Chondrocyte (in vitro differentiated cells): ENCODE results near the gene TMEM178A. TPM values are rescaled to one million over a fixed set of nuclear protein-coding genes. Genes with fewer than 3 reads are reported as not detected.

Experiments used
- DNase-seq: peaks from one replicate; pipeline ENCODE4 v3.0.0; 2021; ENCODE audit warnings: mixed read lengths, low spot score
- H3K27ac Mint-ChIP-seq: one replicate; pipeline ENCODE4 v1.8.0; 2021; ENCODE audit warnings: mild to moderate bottlenecking, moderate library complexity, mixed read lengths; ENCODE audit not compliant: unreplicated experiment
- H3K27me3 Mint-ChIP-seq: 2 replicates; pipeline ENCODE4 v1.8.0; 2021; ENCODE audit warnings: low read depth, mixed read lengths
- H3K36me3 Mint-ChIP-seq: 2 replicates; pipeline ENCODE4 v1.8.0; 2021; ENCODE audit warnings: low read depth, mixed read lengths
- H3K4me1 Mint-ChIP-seq: 2 replicates; pipeline ENCODE4 v1.8.0; 2021; ENCODE audit warnings: low read depth, mild to moderate bottlenecking, mixed read lengths
- H3K4me3 Mint-ChIP-seq: one replicate; pipeline ENCODE4 v1.8.0; 2021; ENCODE audit warnings: mild to moderate bottlenecking, moderate library complexity, mixed read lengths; ENCODE audit not compliant: unreplicated experiment
- H3K9me3 Mint-ChIP-seq: 2 replicates; pipeline ENCODE4 v1.8.0; 2021; ENCODE audit warnings: low read depth, mixed read lengths
- CTCF ChIP-seq: fragments of 200-600 bp; sonication (generic); IDR thresholded peaks from 2 replicates; pipeline ENCODE4 v1.5.0; 2021; ENCODE audit warnings: antibody characterized with exemption, mild to moderate bottlenecking, moderate library complexity
- total RNA-seq: library from RNA; stranded (reverse); gene quantifications from 3 replicates; pipeline ENCODE4 v1.2.1, GENCODE V29; 2021

Gene TMEM178A
- total RNA-seq, 1 donor from 2014 or later = 1.3 TPM

GRCh38 chr2:39730276-39730675 is 64.6 kb downstream of the TMEM178A start:
- no peak for DNase-seq
- Mint-ChIP-seq H3K27ac (no peak overlapping the region), H3K9me3 (peaks cover 12% of the 10 kb centered on the region), H3K4me3 (no peak overlapping the region), H3K4me1 (peaks cover 80% of the 10 kb centered on the region), H3K27me3 (no peaks in the 10 kb centered on the region), H3K36me3 (peaks cover 28% of the 10 kb centered on the region)
- TF ChIP-seq CTCF = no peak

- H3K9me3 Mint-ChIP-seq = peaks cover 12% of the 10 kb centered on the region
- DNase-seq = no peak
- peak; percentile 74 for TF ChIP-seq CTCF
- H3K4me1 Mint-ChIP-seq = peaks cover 80% of the 10 kb centered on the region
- H3K36me3 Mint-ChIP-seq = peaks cover 28% of the 10 kb centered on the region
- no peak overlapping the region for H3K27ac Mint-ChIP-seq
- H3K4me3 Mint-ChIP-seq = no peak overlapping the region
- H3K27me3 Mint-ChIP-seq = no peaks in the 10 kb centered on the region
Measured at GRCh38 chr2:39730685-39731302, 65.1 kb downstream of the TMEM178A start.

- Mint-ChIP-seq H3K27ac (no peak overlapping the region), H3K36me3 (peaks cover 26% of the 10 kb centered on the region), H3K4me1 (peaks cover 80% of the 10 kb centered on the region), H3K9me3 (peaks cover 12% of the 10 kb centered on the region), H3K27me3 (no peaks in the 10 kb centered on the region), H3K4me3 (no peak overlapping the region)
- no peak for TF ChIP-seq CTCF
- no peak for DNase-seq
Measured at GRCh38 chr2:39731546-39731945, 65.8 kb downstream of the TMEM178A start.

GRCh38 chr2:39732482-39732881 is 66.8 kb downstream of the TMEM178A start:
- no peak for DNase-seq
- Mint-ChIP-seq H3K4me1 (peaks cover 83% of the 10 kb centered on the region), H3K27ac (no peak overlapping the region), H3K27me3 (no peaks in the 10 kb centered on the region), H3K4me3 (no peak overlapping the region), H3K9me3 (peaks cover 12% of the 10 kb centered on the region), H3K36me3 (peaks cover 26% of the 10 kb centered on the region)
- TF ChIP-seq CTCF = no peak

GRCh38 chr2:39733070-39733674 is 67.5 kb downstream of the TMEM178A start:
- H3K9me3 Mint-ChIP-seq = peaks cover 12% of the 10 kb centered on the region
- no peak overlapping the region for H3K27ac Mint-ChIP-seq
- H3K4me1 Mint-ChIP-seq = peaks cover 83% of the 10 kb centered on the region
- no peaks in the 10 kb centered on the region for H3K27me3 Mint-ChIP-seq
- H3K36me3 Mint-ChIP-seq = peaks cover 26% of the 10 kb centered on the region
- no peak for DNase-seq
- no peak overlapping the region for H3K4me3 Mint-ChIP-seq
- TF ChIP-seq CTCF = no peak
